Stimulated activated CD4-positive, alpha-beta T cell treated with anti-CD3 and anti-CD28 coated beads, Interleukin-15, amount 100 ng/mL, for 48 hours (primary cell): Measurements from ENCODE around the gene TMEM106C.

Source experiments
- DNase-seq, 2 donors: peaks; one replicate each; pipeline ENCODE4 v3.0.0-alpha.2; 2020; ENCODE audit warnings: low read depth in 2 of 2

Gene TMEM106C

GRCh38 chr12:47995981-47996401 is 32.6 kb downstream of the TMEM106C start:
- DNase-seq, result no peak

- no peak for DNase-seq
Observed at GRCh38 chr12:47997321-47997720, 33.9 kb downstream of the TMEM106C start.

GRCh38 chr12:47999816-48000215 is 36.4 kb downstream of the TMEM106C start:
- no peak for DNase-seq

- no peak for DNase-seq
Observed at GRCh38 chr12:48000878-48001504, 37.6 kb downstream of the TMEM106C start.

- no peak for DNase-seq
Observed at GRCh38 chr12:48001505-48002413, 38.4 kb downstream of the TMEM106C start.

- DNase-seq, result no peak
Observed at GRCh38 chr12:48002414-48002730, 39.0 kb downstream of the TMEM106C start.

GRCh38 chr12:48002773-48003218 is 39.4 kb downstream of the TMEM106C start:
- no peak for DNase-seq

GRCh38 chr12:48003226-48004052 is 40.0 kb downstream of the TMEM106C start:
- DNase-seq, result no peak

GRCh38 chr12:48004053-48004941 is 40.9 kb downstream of the TMEM106C start, which contains the start of gene COL2A1:
Gene COL2A1, minus strand, starts transcription at chr12:48004476. Its CDS starts 155 bp downstream, at chr12:48004321.
- DNase-seq, result no peak

GRCh38 chr12:48005001-48005749 is 41.8 kb downstream of the TMEM106C start:
- no peak for DNase-seq

GRCh38 chr12:48005750-48006021 is 42.3 kb downstream of the TMEM106C start:
- DNase-seq, result no peak

GRCh38 chr12:48007206-48007605 is 43.8 kb downstream of the TMEM106C start:
- DNase-seq, result no peak

- no peak for DNase-seq
Observed at GRCh38 chr12:48008349-48008748, 45.0 kb downstream of the TMEM106C start.

- DNase-seq, result no peak
Observed at GRCh38 chr12:48008950-48009349, 45.6 kb downstream of the TMEM106C start.

GRCh38 chr12:48009471-48009870 is 46.1 kb downstream of the TMEM106C start:
- no peak for DNase-seq

- no peak for DNase-seq
Observed at GRCh38 chr12:48010366-48010970, 47.1 kb downstream of the TMEM106C start.

- no peak for DNase-seq
Observed at GRCh38 chr12:48012070-48012469, 48.7 kb downstream of the TMEM106C start.

GRCh38 chr12:48013287-48013686 is 49.9 kb downstream of the TMEM106C start:
- DNase-seq, result no peak

- DNase-seq, result no peak
Observed at GRCh38 chr12:48015129-48015528, 51.7 kb downstream of the TMEM106C start.

GRCh38 chr12:48015954-48016353 is 52.6 kb downstream of the TMEM106C start:
- no peak for DNase-seq
